Dendritic cell treated with granulocyte-macrophage colony-stimulating factor and Interleukin-4, amounts not matched to agents 40 ng/mL and 50 ng/mL, for 4 days (primary cell): ENCODE results near the gene C3orf38.
"Not testable (repeated sequence)": the region's sequence is repeated elsewhere in the genome, so short reads cannot be mapped to it uniquely, and the experiment has no call there.

Experiments used
- H3K27ac Mint-ChIP-seq: one replicate; pipeline ENCODE4 v1.8.0; 2022; ENCODE audit warnings: mild to moderate bottlenecking, mixed read lengths
- H3K27me3 Mint-ChIP-seq: one replicate; pipeline ENCODE4 v1.8.0; 2022; ENCODE audit warnings: mild to moderate bottlenecking, mixed read lengths
- H3K36me3 Mint-ChIP-seq: one replicate; pipeline ENCODE4 v1.8.0; 2022; ENCODE audit warnings: low read depth, mixed read lengths
- H3K4me1 Mint-ChIP-seq: one replicate; pipeline ENCODE4 v1.8.0; 2022; ENCODE audit warnings: low read depth, mixed read lengths
- H3K4me3 Mint-ChIP-seq: one replicate; pipeline ENCODE4 v1.8.0; 2022; ENCODE audit warnings: mild to moderate bottlenecking, moderate library complexity, mixed read lengths
- H3K9me3 Mint-ChIP-seq: one replicate; pipeline ENCODE4 v1.8.0; 2022; ENCODE audit warnings: mixed read lengths
- intact Hi-C: fragments of 100-400 bp; cut with micrococcal nuclease; formaldehyde crosslinking; loops from one replicate; pipeline ENCODE4 v1.15.0; 2022

The C3orf38 gene

GRCh38 chr3:88182165-88182918 is 32.6 kb downstream of the C3orf38 start:
- H3K4me3 Mint-ChIP-seq, H3K27me3 Mint-ChIP-seq, H3K4me1 Mint-ChIP-seq, H3K27ac Mint-ChIP-seq, H3K9me3 Mint-ChIP-seq, H3K36me3 Mint-ChIP-seq, intact Hi-C loops: not testable (repeated sequence)

- Mint-ChIP-seq H3K27ac (no peak overlapping the region), H3K36me3 (no peaks in the 10 kb centered on the region), H3K4me1 (no peaks in the 10 kb centered on the region), H3K9me3 (no peaks in the 10 kb centered on the region), H3K4me3 (no peak overlapping the region), H3K27me3 (peaks cover 1% of the 10 kb centered on the region)
- intact Hi-C loops = no loop called here
Observed at GRCh38 chr3:88188436-88188835, 38.7 kb downstream of the C3orf38 start.

- no peak overlapping the region for H3K27ac Mint-ChIP-seq
- H3K4me3 Mint-ChIP-seq = no peak overlapping the region
Observed at GRCh38 chr3:88189361-88189810, 39.6 kb downstream of the C3orf38 start.

GRCh38 chr3:88191872-88192409 is 42.2 kb downstream of the C3orf38 start:
- no peaks in the 10 kb centered on the region for H3K4me1 Mint-ChIP-seq
- no peaks in the 10 kb centered on the region for H3K36me3 Mint-ChIP-seq
- no peaks in the 10 kb centered on the region for H3K27me3 Mint-ChIP-seq
- H3K27ac Mint-ChIP-seq = no peak overlapping the region
- intact Hi-C loops = no loop called here
- H3K9me3 Mint-ChIP-seq = no peaks in the 10 kb centered on the region
- no peak overlapping the region for H3K4me3 Mint-ChIP-seq

More at GRCh38 chr3:88189361-88189810, 39.6 kb downstream of the C3orf38 start:
- intact Hi-C loops = no loop called here
- no peaks in the 10 kb centered on the region for H3K4me1 Mint-ChIP-seq
- no peaks in the 10 kb centered on the region for H3K36me3 Mint-ChIP-seq
- no peaks in the 10 kb centered on the region for H3K9me3 Mint-ChIP-seq
- peaks cover 1% of the 10 kb centered on the region for H3K27me3 Mint-ChIP-seq

- Mint-ChIP-seq H3K27ac (no peak overlapping the region), H3K27me3 (no peaks in the 10 kb centered on the region), H3K4me1 (no peaks in the 10 kb centered on the region), H3K36me3 (no peaks in the 10 kb centered on the region), H3K9me3 (no peaks in the 10 kb centered on the region), H3K4me3 (no peak overlapping the region)
- intact Hi-C loops = no loop called here
Observed at GRCh38 chr3:88192631-88193030, 42.9 kb downstream of the C3orf38 start.

GRCh38 chr3:88195951-88196434 is 46.2 kb downstream of the C3orf38 start:
- H3K36me3 Mint-ChIP-seq = no peaks in the 10 kb centered on the region
- no peaks in the 10 kb centered on the region for H3K4me1 Mint-ChIP-seq
- intact Hi-C loops = no loop called here
- H3K4me3 Mint-ChIP-seq = no peak overlapping the region
- no peaks in the 10 kb centered on the region for H3K9me3 Mint-ChIP-seq
- no peaks in the 10 kb centered on the region for H3K27me3 Mint-ChIP-seq
- no peak overlapping the region for H3K27ac Mint-ChIP-seq

- intact Hi-C loops = no loop called here
- H3K9me3 Mint-ChIP-seq = no peaks in the 10 kb centered on the region
- H3K4me1 Mint-ChIP-seq = no peaks in the 10 kb centered on the region
- H3K27me3 Mint-ChIP-seq = no peaks in the 10 kb centered on the region
- H3K4me3 Mint-ChIP-seq = no peak overlapping the region
- H3K36me3 Mint-ChIP-seq = no peaks in the 10 kb centered on the region
- no peak overlapping the region for H3K27ac Mint-ChIP-seq
Observed at GRCh38 chr3:88198121-88198520, 48.4 kb downstream of the C3orf38 start.

GRCh38 chr3:88203642-88204055 is 53.9 kb downstream of the C3orf38 start:
- peaks cover 2% of the 10 kb centered on the region for H3K27me3 Mint-ChIP-seq
- H3K9me3 Mint-ChIP-seq = no peaks in the 10 kb centered on the region
- no peak overlapping the region for H3K27ac Mint-ChIP-seq
- H3K4me1 Mint-ChIP-seq = peaks cover 5% of the 10 kb centered on the region
- H3K36me3 Mint-ChIP-seq = no peaks in the 10 kb centered on the region
- intact Hi-C loops = loop anchor here (5.0 to 10.0 kb wide), 2 partner anchors 894 to 1891 kb away; no protein-coding TSS in a partner anchor
- no peak overlapping the region for H3K4me3 Mint-ChIP-seq
